ENCODE data around the gene LCN10. TPM values are rescaled to one million over a fixed set of nuclear protein-coding genes. Genes with fewer than 3 reads are reported as not detected.

The LCN10 gene
- total RNA-seq, 1 experiment from 2014 or later: not detected

GRCh38 chr9:136774416-136775045 lies 31.8 kb upstream of the LCN10 start:
- no peaks in the 10 kb centered on the region for H3K36me3 ChIP-seq (ENCODE audit: control insufficient read depth, insufficient read depth, low read length)
- DNase-seq (ENCODE audit: low read depth, low spot score) (no peak), ATAC-seq (no peak)
- TF ChIP-seq POLR2AphosphoS5 (IDR thresholded peaks at IDR 0.05; ENCODE audit: low read depth, low read length): no peak
- no peak for TF ChIP-seq CTCF (IDR thresholded peaks at IDR 0.05)
- no peak for TF ChIP-seq SIN3A (IDR thresholded peaks at IDR 0.05; ENCODE audit: borderline replicate concordance, insufficient read depth, low read depth, low read length)
- no peak for TF ChIP-seq REST (IDR thresholded peaks at IDR 0.05; ENCODE audit: insufficient read depth in 1 of 2, low read depth in 2 of 2, low read length in 1 of 2)
- no peak for TF ChIP-seq TCF7L2 (IDR thresholded peaks at IDR 0.05; ENCODE audit: low read depth, low read length)
- ChIA-PET CTCF (no interaction called here), POLR2A (no interaction called here)
- H3K27me3 ChIP-seq (ENCODE audit: control insufficient read depth, insufficient read depth, low read length): no peaks in the 10 kb centered on the region
- H3K9me3 ChIP-seq (ENCODE audit: control insufficient read depth, insufficient read depth, low read depth, low read length): no peaks in the 10 kb centered on the region; the same call in 1 of the 2 replicates
- no TSS peak for BruUV-seq (replicated peaks)
- intact Hi-C loops (cut with micrococcal nuclease; ENCODE audit: unreplicated experiment): no loop called here
- no peak overlapping the region for H3K4me3 ChIP-seq (ENCODE audit: low read depth in 2 of 2, low read length in 2 of 2)
- in situ Hi-C loops (cut with HindIII; ENCODE audit: low pct_unique_long_range_greater_than_20kb, low sequenced_read_pairs): no loop called here
- no peaks in the 10 kb centered on the region for H3K4me1 ChIP-seq (ENCODE audit: control insufficient read depth, insufficient read depth, low read length)
- no peak overlapping the region for H3K27ac ChIP-seq (ENCODE audit: low read length)

- no peaks in the 10 kb centered on the region for H3K27me3 ChIP-seq (ENCODE audit: control insufficient read depth, insufficient read depth, low read length)
- TF ChIP-seq CTCF (IDR thresholded peaks at IDR 0.05) (no peak), TCF7L2 (IDR thresholded peaks at IDR 0.05; ENCODE audit: low read depth, low read length) (no peak), SIN3A (IDR thresholded peaks at IDR 0.05; ENCODE audit: borderline replicate concordance, insufficient read depth, low read depth, low read length) (no peak), POLR2AphosphoS5 (IDR thresholded peaks at IDR 0.05; ENCODE audit: low read depth, low read length) (no peak), REST (IDR thresholded peaks at IDR 0.05; ENCODE audit: insufficient read depth in 1 of 2, low read depth in 2 of 2, low read length in 1 of 2) (no peak)
- BruUV-seq (replicated peaks): no TSS peak
- no peaks in the 10 kb centered on the region for H3K4me1 ChIP-seq (ENCODE audit: control insufficient read depth, insufficient read depth, low read length)
- ChIA-PET CTCF (no interaction called here), POLR2A (no interaction called here)
- in situ Hi-C loops (cut with HindIII; ENCODE audit: low pct_unique_long_range_greater_than_20kb, low sequenced_read_pairs) (no loop called here), intact Hi-C loops (cut with micrococcal nuclease; ENCODE audit: unreplicated experiment) (no loop called here)
- no peak for DNase-seq (ENCODE audit: low read depth, low spot score)
- ATAC-seq: peak; percentile 72; the same call in 1 of the 2 replicates
- H3K36me3 ChIP-seq (ENCODE audit: control insufficient read depth, insufficient read depth, low read length): no peaks in the 10 kb centered on the region
- no peak overlapping the region for H3K27ac ChIP-seq (ENCODE audit: low read length)
- no peak overlapping the region for H3K4me3 ChIP-seq (ENCODE audit: low read depth in 2 of 2, low read length in 2 of 2)
- H3K9me3 ChIP-seq (ENCODE audit: control insufficient read depth, insufficient read depth, low read depth, low read length): no peaks in the 10 kb centered on the region; the same call in 1 of the 2 replicates
These were observed 30.8 kb upstream of the LCN10 start for GRCh38 chr9:136773386-136774044.
